Fibroblast of lung (primary cell): ENCODE data around the gene NUP62. TPM values are rescaled to one million over a fixed set of nuclear protein-coding genes. Genes with fewer than 3 reads are reported as not detected.

Experiments
- DNase-seq, 2 donors: peaks; one replicate each; pipeline versions ENCODE4 v3.0.0 to v3.0.0-alpha.2; 2010; ENCODE audit warnings: low read depth in 2 of 2
- H2AFZ ChIP-seq: 2 replicates; pipeline ENCODE4 v1.5.1; 2012; ENCODE audit warnings: low read length, control low read depth, inconsistent platforms
- H3K27ac ChIP-seq: 2 replicates; pipeline ENCODE4 v1.5.1; 2011; ENCODE audit warnings: low read length, control low read depth; ENCODE audit not compliant: insufficient read depth
- H3K27me3 ChIP-seq: 2 replicates; pipeline ENCODE4 v1.5.1; 2011; ENCODE audit warnings: mild to moderate bottlenecking, low read length; ENCODE audit not compliant: control insufficient read depth, insufficient read depth
- H3K36me3 ChIP-seq: 2 replicates; pipeline ENCODE4 v1.5.1; 2011; ENCODE audit warnings: low read length; ENCODE audit not compliant: control insufficient read depth, insufficient read depth
- H3K4me1 ChIP-seq: 2 replicates; pipeline ENCODE4 v1.5.1; 2011; ENCODE audit warnings: low read length; ENCODE audit not compliant: control insufficient read depth, insufficient read depth; ENCODE audit errors: extremely low read depth
- H3K4me2 ChIP-seq: 2 replicates; pipeline ENCODE4 v1.5.1; 2011; ENCODE audit warnings: low read length, control low read depth; ENCODE audit not compliant: insufficient read depth; ENCODE audit errors: extremely low read depth
- H3K4me3 ChIP-seq, 4 experiments: fragments of 200-600 bp in 1 of 4; sonication (generic) in 1 of 4; replicated peaks in 1 of 4; 2 replicates each; pipeline ENCODE4 v1.5.1; 2011 to 2016; ENCODE audit warnings: low read length in 4 of 4, low read depth in 3 of 4, mild to moderate bottlenecking in 3 of 4, control low read depth in 2 of 4, inconsistent platforms in 1 of 4, mixed read lengths in 1 of 4; ENCODE audit not compliant: insufficient read depth in 1 of 4; ENCODE audit errors: control extremely low read depth in 1 of 4
- H3K79me2 ChIP-seq: 2 replicates; pipeline ENCODE4 v1.5.1; 2012; ENCODE audit warnings: mild to moderate bottlenecking, low read length, inconsistent platforms; ENCODE audit not compliant: control insufficient read depth, insufficient read depth
- H3K9ac ChIP-seq: 2 replicates; pipeline ENCODE4 v1.5.1; 2011; ENCODE audit warnings: mild to moderate bottlenecking, low read length, control low read depth; ENCODE audit not compliant: insufficient read depth
- H3K9me3 ChIP-seq: 2 replicates; pipeline ENCODE4 v1.5.1; 2012; ENCODE audit warnings: low read depth, low read length; ENCODE audit not compliant: control insufficient read depth, insufficient read depth
- H4K20me1 ChIP-seq: 2 replicates; pipeline ENCODE4 v1.5.1; 2011; ENCODE audit warnings: low read length; ENCODE audit not compliant: control insufficient read depth, insufficient read depth; ENCODE audit errors: extremely low read depth
- EZH2 ChIP-seq: IDR thresholded peaks from 2 replicates; pipeline ENCODE4 v1.5.1; 2012; ENCODE audit warnings: low read length, control low read depth, mild to moderate bottlenecking; ENCODE audit errors: missing control alignments
- polyA plus RNA-seq, 2 donors: library from polyadenylated mRNA; depleted of rRNA in 1 of 2; stranded (reverse) in 1 of 2; unstranded in 1 of 2; fragments of >200 nt; gene quantifications; 2 replicates each; pipeline ENCODE4 v1.2.1, GENCODE V29; 2011 to 2012; ENCODE audit warnings: missing spikeins in 1 of 2
- total RNA-seq: library from RNA; depleted of rRNA; stranded (reverse); fragments of >200 nt; gene quantifications from 2 replicates; pipeline ENCODE4 v1.2.1, GENCODE V29; 2014
- TF ChIP-seq, protein P1 (sequence below), 2 donors: IDR thresholded peaks in 1 of 2; conservative IDR thresholded peaks in 1 of 2; 1 replicate in 1 of 2; 2 replicates in 1 of 2; pipeline ENCODE4 v1.5.1; 2011 to 2012; ENCODE audit warnings: low read length in 2 of 2, control low read depth in 1 of 2, inconsistent platforms in 1 of 2, low read depth in 1 of 2, mild to moderate bottlenecking in 1 of 2

The NUP62 gene
- total and polyA plus RNA-seq, 2 donors (not counting 1 experiment from before 2014, with no cell fraction given), result 8.9 to 20.8 TPM

DNA sequence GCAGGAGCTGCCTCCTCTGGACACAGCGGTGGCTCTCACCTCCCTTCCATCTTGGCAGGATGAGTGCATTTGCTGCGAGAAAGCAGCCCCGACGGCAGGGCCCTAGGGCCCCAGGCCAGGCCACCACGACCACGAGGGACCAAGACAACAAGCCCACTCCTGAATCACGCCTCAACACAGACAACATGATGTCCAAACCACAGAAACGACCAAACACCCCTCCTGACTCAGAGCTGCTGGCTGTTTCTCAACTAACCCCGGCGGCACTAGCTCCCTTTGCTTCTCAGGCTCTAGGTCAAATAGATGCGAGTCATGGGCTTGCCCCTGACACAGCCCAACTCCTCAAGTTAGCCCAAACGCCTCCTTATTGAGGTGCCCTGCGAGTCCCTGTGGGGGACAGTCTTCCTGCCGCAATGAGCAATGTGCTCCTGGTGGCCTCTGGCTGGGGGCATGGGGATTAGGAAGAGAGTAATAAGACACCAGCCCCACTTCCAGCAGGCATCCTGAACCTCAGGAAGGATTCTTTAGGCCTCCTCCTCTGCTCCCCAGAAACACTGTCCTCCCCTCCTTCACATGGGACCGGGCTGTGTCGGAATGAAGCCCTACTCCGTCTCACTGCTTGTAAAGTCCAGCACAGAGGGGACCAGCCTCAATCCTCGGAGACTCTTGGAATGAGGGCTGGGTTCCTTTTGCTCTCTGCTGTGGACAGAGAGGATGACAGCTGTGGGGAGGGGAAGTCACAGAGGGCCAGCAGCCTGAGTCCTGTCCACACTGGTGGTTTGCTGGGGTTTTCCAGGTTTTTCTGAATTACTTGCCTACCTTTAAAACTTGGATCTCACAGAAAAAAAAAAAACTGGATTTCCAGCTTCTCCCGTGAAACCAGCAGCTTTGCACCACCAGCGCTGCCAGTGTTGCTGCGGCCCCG, 7.2 kb downstream of the NUP62 start:
- H3K27me3 ChIP-seq, result no peaks in the 10 kb centered on the region
- H4K20me1 ChIP-seq, result no peaks in the 10 kb centered on the region
- TF ChIP-seq EZH2, result no peak
- TF ChIP-seq, protein P1, sequence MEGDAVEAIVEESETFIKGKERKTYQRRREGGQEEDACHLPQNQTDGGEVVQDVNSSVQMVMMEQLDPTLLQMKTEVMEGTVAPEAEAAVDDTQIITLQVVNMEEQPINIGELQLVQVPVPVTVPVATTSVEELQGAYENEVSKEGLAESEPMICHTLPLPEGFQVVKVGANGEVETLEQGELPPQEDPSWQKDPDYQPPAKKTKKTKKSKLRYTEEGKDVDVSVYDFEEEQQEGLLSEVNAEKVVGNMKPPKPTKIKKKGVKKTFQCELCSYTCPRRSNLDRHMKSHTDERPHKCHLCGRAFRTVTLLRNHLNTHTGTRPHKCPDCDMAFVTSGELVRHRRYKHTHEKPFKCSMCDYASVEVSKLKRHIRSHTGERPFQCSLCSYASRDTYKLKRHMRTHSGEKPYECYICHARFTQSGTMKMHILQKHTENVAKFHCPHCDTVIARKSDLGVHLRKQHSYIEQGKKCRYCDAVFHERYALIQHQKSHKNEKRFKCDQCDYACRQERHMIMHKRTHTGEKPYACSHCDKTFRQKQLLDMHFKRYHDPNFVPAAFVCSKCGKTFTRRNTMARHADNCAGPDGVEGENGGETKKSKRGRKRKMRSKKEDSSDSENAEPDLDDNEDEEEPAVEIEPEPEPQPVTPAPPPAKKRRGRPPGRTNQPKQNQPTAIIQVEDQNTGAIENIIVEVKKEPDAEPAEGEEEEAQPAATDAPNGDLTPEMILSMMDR (conservative IDR thresholded peaks at IDR 0.05 in 1 of 2, IDR thresholded peaks at IDR 0.05 in 1 of 2; ENCODE audit: low read depth in 1 of 2, low read length in 2 of 2), result no peak
- peak; percentile 60 to 61 for DNase-seq
- H3K36me3 ChIP-seq, result peaks cover 24% of the 10 kb centered on the region
- peaks cover 87% of the 10 kb centered on the region for H3K79me2 ChIP-seq
- H3K4me1 ChIP-seq, result peaks cover 7% of the 10 kb centered on the region
- peak overlapping the region; percentile 7 for H3K4me2 ChIP-seq
- H3K4me3 ChIP-seq, result no peak overlapping the region
- H2AFZ ChIP-seq, result no peak overlapping the region
- H3K9ac ChIP-seq, result no peak overlapping the region
- H3K9me3 ChIP-seq, result no peaks in the 10 kb centered on the region
- peak overlapping the region; percentile 56 for H3K27ac ChIP-seq

GRCh38 chr19:49920624-49921363, 8.5 kb downstream of the NUP62 start:
- no peaks in the 10 kb centered on the region for H4K20me1 ChIP-seq
- no peak overlapping the region for H3K4me2 ChIP-seq
- H3K27ac ChIP-seq, result no peak overlapping the region
- peaks cover 82% of the 10 kb centered on the region for H3K79me2 ChIP-seq
- TF ChIP-seq, protein P1 (conservative IDR thresholded peaks at IDR 0.05 in 1 of 2, IDR thresholded peaks at IDR 0.05 in 1 of 2; ENCODE audit: low read depth in 1 of 2, low read length in 2 of 2), result no peak
- TF ChIP-seq EZH2, result no peak
- no peak overlapping the region for H3K4me3 ChIP-seq
- H3K9me3 ChIP-seq, result no peaks in the 10 kb centered on the region
- no peaks in the 10 kb centered on the region for H3K27me3 ChIP-seq
- H3K9ac ChIP-seq, result no peak overlapping the region
- H3K4me1 ChIP-seq, result peaks cover 7% of the 10 kb centered on the region
- H3K36me3 ChIP-seq, result peaks cover 20% of the 10 kb centered on the region
- DNase-seq, result no peak
- H2AFZ ChIP-seq, result no peak overlapping the region

- H3K4me2 ChIP-seq, result no peak overlapping the region
- H3K27me3 ChIP-seq, result no peaks in the 10 kb centered on the region
- H2AFZ ChIP-seq, result no peak overlapping the region
- H3K36me3 ChIP-seq, result peaks cover 15% of the 10 kb centered on the region
- H3K4me3 ChIP-seq, result no peak overlapping the region
- no peaks in the 10 kb centered on the region for H4K20me1 ChIP-seq
- H3K9ac ChIP-seq, result no peak overlapping the region
- no peaks in the 10 kb centered on the region for H3K9me3 ChIP-seq
- H3K79me2 ChIP-seq, result peaks cover 64% of the 10 kb centered on the region
- TF ChIP-seq, protein P1 (conservative IDR thresholded peaks at IDR 0.05 in 1 of 2, IDR thresholded peaks at IDR 0.05 in 1 of 2; ENCODE audit: low read depth in 1 of 2, low read length in 2 of 2), result no peak
- TF ChIP-seq EZH2, result no peak
- H3K4me1 ChIP-seq, result peaks cover 7% of the 10 kb centered on the region
- H3K27ac ChIP-seq, result no peak overlapping the region
- no peak for DNase-seq
These were observed 11.2 kb downstream of the NUP62 start for GRCh38 chr19:49918089-49918488.
